Endothelial cell of umbilical vein (primary cell): Measurements from ENCODE around the gene RPS6KL1. TPM values are rescaled to one million over a fixed set of nuclear protein-coding genes. Genes with fewer than 3 reads are reported as not detected.

Source experiments
- BruUV-seq: library from RNA; stranded (reverse); fragments of 400-500 nt; replicated peaks from 2 replicates; lab custom pipeline; 2021; lab: Mats Ljungman, UMichigan
- CTCF ChIA-PET: fragments of 300-600, 350-600 bp; sonication (Branson Sonifier 250); formaldehyde crosslinking; loops from one replicate; lab custom pipeline; 2021; ENCODE audit warnings: antibody characterized with exemption, inconsistent platforms; lab: Charles Lee
- POLR2A ChIA-PET: fragments of 300-600, 350-600 bp; sonication (Branson Sonifier 250); formaldehyde crosslinking; loops from one replicate; lab custom pipeline; 2021; ENCODE audit warnings: antibody characterized with exemption, inconsistent platforms; lab: Charles Lee
- DNase-seq: peaks from one replicate; pipeline ENCODE4 v3.0.0-alpha.2; 2011; ENCODE audit warnings: low read depth, low spot score
- FAIRE-seq: peaks from 2 replicates; lab custom pipeline; 2011; peaks lifted over from hg19 to GRCh38; lab: Jason Lieb, UNC
- H2AFZ ChIP-seq: 2 replicates; pipeline ENCODE4 v1.6.0; 2012; ENCODE audit warnings: low read depth, low read length, control low read depth, inconsistent platforms
- H3K27ac ChIP-seq: 2 replicates; pipeline ENCODE4 v1.5.1; 2011; ENCODE audit warnings: low read depth, mild to moderate bottlenecking, control low read depth, low read length, moderate library complexity; ENCODE audit not compliant: insufficient read depth
- H3K27me3 ChIP-seq, 2 experiments: 2 replicates each; pipeline versions ENCODE4 v1.6.0 to v1.6.1; 2011; ENCODE audit warnings: low read length in 2 of 2, mixed read lengths in 1 of 2; ENCODE audit not compliant: control insufficient read depth in 2 of 2, insufficient read depth in 2 of 2
- H3K36me3 ChIP-seq, 2 experiments: 2 replicates in 1 of 2; 3 replicates in 1 of 2; pipeline ENCODE4 v1.5.1; 2011; ENCODE audit warnings: low read length in 2 of 2, mild to moderate bottlenecking in 1 of 2, moderate library complexity in 1 of 2; ENCODE audit not compliant: control insufficient read depth in 2 of 2, insufficient read depth in 2 of 2; ENCODE audit errors: extremely low read depth in 1 of 2
- H3K4me1 ChIP-seq: 3 replicates; pipeline ENCODE4 v1.5.1; 2011; ENCODE audit warnings: mild to moderate bottlenecking, low read length; ENCODE audit not compliant: control insufficient read depth, insufficient read depth; ENCODE audit errors: extremely low read depth
- H3K4me2 ChIP-seq: 2 replicates; pipeline ENCODE4 v1.6.1; 2011; ENCODE audit warnings: low read length, control low read depth, mixed read lengths; ENCODE audit not compliant: insufficient read depth
- H3K4me3 ChIP-seq, 3 experiments: fragments of 200-600 bp in 1 of 3; sonication (generic), shearing (Covaris generic) in 1 of 3; replicated peaks in 1 of 3; 2 replicates each; pipeline ENCODE4 v1.5.1; 2011 to 2016; ENCODE audit warnings: control low read depth in 3 of 3, low read length in 3 of 3, mild to moderate bottlenecking in 2 of 3, inconsistent platforms in 1 of 3, low read depth in 1 of 3, moderate library complexity in 1 of 3; ENCODE audit not compliant: insufficient read depth in 1 of 3
- H3K79me2 ChIP-seq: 2 replicates; pipeline ENCODE4 v1.6.0; 2012; ENCODE audit warnings: low read length, inconsistent platforms; ENCODE audit not compliant: control insufficient read depth, insufficient read depth
- H3K9ac ChIP-seq: replicated peaks from 2 replicates; pipeline ENCODE3; 2011; ENCODE audit warnings: low read length, control low read depth; ENCODE audit not compliant: insufficient read depth; ENCODE audit errors: extremely low read depth
- H3K9me1 ChIP-seq: replicated peaks from 3 replicates; pipeline ENCODE4 v1.6.0; 2011; ENCODE audit warnings: mild to moderate bottlenecking, low read length; ENCODE audit not compliant: control insufficient read depth, insufficient read depth; ENCODE audit errors: extremely low read depth
- H3K9me3 ChIP-seq: replicated peaks from 2 replicates; pipeline ENCODE4 v1.5.1; 2012; ENCODE audit warnings: low read length, inconsistent platforms; ENCODE audit not compliant: control insufficient read depth, insufficient read depth
- H4K20me1 ChIP-seq: replicated peaks from 2 replicates; pipeline ENCODE3; 2011; ENCODE audit warnings: mild to moderate bottlenecking, low read length; ENCODE audit not compliant: control insufficient read depth, insufficient read depth; ENCODE audit errors: extremely low read depth
- CTCF ChIP-seq, 2 donors: IDR thresholded peaks; 1 replicate in 1 of 2; 2 replicates in 1 of 2; pipeline ENCODE4 v1.5.1; 2011; ENCODE audit warnings: low read length in 2 of 2, mild to moderate bottlenecking in 2 of 2, moderate library complexity in 2 of 2, control low read depth in 1 of 2, inconsistent platforms in 1 of 2, low read depth in 1 of 2; ENCODE audit not compliant: insufficient read depth in 1 of 2; ENCODE audit errors: extremely low read depth in 1 of 2
- EZH2 ChIP-seq: IDR thresholded peaks from 2 replicates; pipeline ENCODE4 v1.6.1; 2012; ENCODE audit warnings: borderline replicate concordance, low read depth, mild to moderate bottlenecking, moderate library complexity, low read length, inconsistent platforms; ENCODE audit not compliant: severe bottlenecking
- FOS ChIP-seq: IDR thresholded peaks from 2 replicates; pipeline ENCODE4 v1.6.1; 2011; ENCODE audit warnings: mild to moderate bottlenecking, low read length, moderate library complexity, borderline replicate concordance; ENCODE audit not compliant: insufficient read depth
- GATA2 ChIP-seq: IDR thresholded peaks from 2 replicates; pipeline ENCODE4 v1.7.0; 2011; ENCODE audit warnings: low read depth, mild to moderate bottlenecking, moderate library complexity, mixed read lengths, low read length; ENCODE audit not compliant: insufficient read length, insufficient read depth
- JUN ChIP-seq: IDR thresholded peaks from 2 replicates; pipeline ENCODE4 v1.6.1; 2011; ENCODE audit warnings: borderline replicate concordance, low read depth; ENCODE audit not compliant: insufficient read length, insufficient read depth
- MYC ChIP-seq: IDR thresholded peaks from one replicate; pipeline ENCODE4 v1.6.1; 2011; ENCODE audit warnings: mild to moderate bottlenecking, low read depth, low read length
- POLR2A ChIP-seq: IDR thresholded peaks from 2 replicates; pipeline ENCODE4 v1.6.1; 2012; ENCODE audit warnings: low read depth, mild to moderate bottlenecking, control low read depth, low read length
- POLR2AphosphoS5 ChIP-seq: IDR thresholded peaks from 2 replicates; pipeline ENCODE4 v1.6.1; 2012; ENCODE audit warnings: low read depth, mild to moderate bottlenecking, control low read depth, low read length, moderate library complexity; ENCODE audit not compliant: insufficient read depth
- dilution Hi-C: fragments of 300-500 bp; cut with MboI; formaldehyde crosslinking; loops from one replicate; pipeline ENCODE4 v1.15.0; 2019; ENCODE audit warnings: low sequenced_read_pairs; ENCODE audit not compliant: extremely low pct_ligation_motif_present
- intact Hi-C: fragments of 100-400 bp; cut with micrococcal nuclease; formaldehyde crosslinking; loops from one replicate; pipeline ENCODE4 v1.10.0; 2022
- polyA plus RNA-seq, 4 experiments: library from polyadenylated mRNA; depleted of rRNA in 3 of 4; stranded (reverse) in 3 of 4; unstranded in 1 of 4; fragments of >200 nt; gene quantifications; 2 replicates each; pipeline versions ENCODE4 v1.2.1 to v1.2.3, GENCODE V29; 2011 to 2012; ENCODE audit warnings: missing spikeins in 1 of 4
- total RNA-seq: library from RNA; stranded (reverse); gene quantifications from 2 replicates; pipeline ENCODE4 v1.2.3, GENCODE V29; 2021
- TF ChIP-seq, protein P1 (sequence below): IDR thresholded peaks from 2 replicates; pipeline ENCODE4 v1.6.1; 2011; ENCODE audit not compliant: insufficient read depth, insufficient read length

The RPS6KL1 gene
- total and polyA plus RNA-seq, 2 donors (not counting 3 experiments of a cell fraction or from before 2014, with no cell fraction given), result 10.2 to 23.8 TPM

GRCh38 chr14:74859757-74860552 is 63.1 kb downstream of the RPS6KL1 start:
- Histone ChIP-seq H3K9me3 (no peaks in the 10 kb centered on the region), H2AFZ (no peak overlapping the region), H3K9me1 (no peaks in the 10 kb centered on the region), H3K4me1 (no peaks in the 10 kb centered on the region), H3K4me2 (no peak overlapping the region), H3K27me3 (no peaks in the 10 kb centered on the region), H3K9ac (no peak overlapping the region), H4K20me1 (no peaks in the 10 kb centered on the region), H3K4me3 (no peak overlapping the region), H3K79me2 (no peaks in the 10 kb centered on the region), H3K36me3 (no peaks in the 10 kb centered on the region), H3K27ac (no peak overlapping the region)
- POLR2A ChIA-PET, result interaction anchor here (1.0 to 1.5 kb wide), 2 partner anchors 17 to 45 kb away, joined by 6 to 8 read pairs; no protein-coding TSS in a partner anchor
- DNase-seq, result no peak
- BruUV-seq, result no TSS peak
- dilution Hi-C loops, result no loop called here
- intact Hi-C loops, result loop anchor here (2.0 kb wide), 1 partner anchor 443 kb away; no protein-coding TSS in a partner anchor
- FAIRE-seq, result no peak
- CTCF ChIA-PET, result interaction anchor here (0.9 to 12.3 kb wide), 11 partner anchors 11 to 483 kb away, joined by 3 to 468 read pairs (median 16); partner anchors contain the start of genes DLST and PROX2
- TF ChIP-seq FOS, result no peak
- TF ChIP-seq CTCF (IDR thresholded peaks at IDR 0.05; ENCODE audit: extremely low read depth in 1 of 2, insufficient read depth in 1 of 2, low read depth in 1 of 2, low read length in 2 of 2), result no peak
- TF ChIP-seq GATA2, result no peak
- no peak for TF ChIP-seq EZH2
- TF ChIP-seq POLR2A, result no peak
- TF ChIP-seq JUN, result no peak
- TF ChIP-seq POLR2AphosphoS5, result no peak
- TF ChIP-seq, protein P1, sequence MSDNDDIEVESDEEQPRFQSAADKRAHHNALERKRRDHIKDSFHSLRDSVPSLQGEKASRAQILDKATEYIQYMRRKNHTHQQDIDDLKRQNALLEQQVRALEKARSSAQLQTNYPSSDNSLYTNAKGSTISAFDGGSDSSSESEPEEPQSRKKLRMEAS, result no peak
- no peak for TF ChIP-seq MYC
